ENCODE measurements around the gene AASDHPPT. TPM values are rescaled to one million over a fixed set of nuclear protein-coding genes. Genes with fewer than 3 reads are reported as not detected.

AASDHPPT gene
- total RNA-seq, 1 experiment from 2014 or later, result 63.4 TPM

DNA sequence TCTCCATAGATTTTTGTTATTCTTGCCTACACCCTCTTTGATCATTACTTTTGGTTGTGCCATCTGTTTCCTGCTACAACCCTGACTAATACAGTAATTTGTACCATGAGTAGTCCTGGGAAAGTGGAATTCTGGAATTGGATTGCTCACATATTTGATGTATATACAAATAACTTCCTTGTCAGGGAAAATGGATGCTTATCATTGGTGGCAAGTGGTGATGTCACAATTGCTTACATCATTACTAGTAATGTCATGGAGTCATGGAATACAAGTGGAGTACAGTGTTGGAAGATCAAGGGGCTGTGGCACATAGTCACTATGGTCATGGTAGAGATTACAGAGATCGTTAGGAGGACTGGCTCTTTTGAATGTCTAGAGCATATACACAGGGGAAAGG, 24.4 kb downstream of the AASDHPPT start:
- DNase-seq (ENCODE audit: low read depth, low spot score) (no peak), ATAC-seq (no peak)
- in situ Hi-C loops (cut with HindIII; ENCODE audit: low pct_unique_long_range_greater_than_20kb, low sequenced_read_pairs), result no loop called here

DNA sequence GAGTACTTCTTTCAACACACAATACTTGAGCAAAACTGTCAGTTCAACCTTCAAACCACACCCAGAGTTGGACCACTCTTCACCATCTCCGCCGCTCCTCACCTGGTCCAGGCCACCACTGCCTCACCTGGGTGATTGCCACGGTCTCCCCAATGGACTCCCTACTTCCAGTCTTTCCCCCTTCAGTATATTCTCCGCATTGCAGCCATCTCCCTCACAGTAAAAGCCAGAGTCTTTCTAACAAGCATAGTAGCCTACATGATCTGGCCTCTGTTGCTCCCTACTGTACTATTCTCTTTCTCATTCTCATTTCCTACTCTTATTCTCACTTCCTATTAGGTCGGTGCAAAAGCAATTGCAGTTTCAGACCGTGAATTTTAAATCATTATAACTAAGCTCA, 28.5 kb downstream of the AASDHPPT start:
- DNase-seq (ENCODE audit: low read depth, low spot score), result no peak
- H3K36me3 ChIP-seq (ENCODE audit: control insufficient read depth, insufficient read depth, low read length), result no peaks in the 10 kb centered on the region
- TF ChIP-seq, protein P1, sequence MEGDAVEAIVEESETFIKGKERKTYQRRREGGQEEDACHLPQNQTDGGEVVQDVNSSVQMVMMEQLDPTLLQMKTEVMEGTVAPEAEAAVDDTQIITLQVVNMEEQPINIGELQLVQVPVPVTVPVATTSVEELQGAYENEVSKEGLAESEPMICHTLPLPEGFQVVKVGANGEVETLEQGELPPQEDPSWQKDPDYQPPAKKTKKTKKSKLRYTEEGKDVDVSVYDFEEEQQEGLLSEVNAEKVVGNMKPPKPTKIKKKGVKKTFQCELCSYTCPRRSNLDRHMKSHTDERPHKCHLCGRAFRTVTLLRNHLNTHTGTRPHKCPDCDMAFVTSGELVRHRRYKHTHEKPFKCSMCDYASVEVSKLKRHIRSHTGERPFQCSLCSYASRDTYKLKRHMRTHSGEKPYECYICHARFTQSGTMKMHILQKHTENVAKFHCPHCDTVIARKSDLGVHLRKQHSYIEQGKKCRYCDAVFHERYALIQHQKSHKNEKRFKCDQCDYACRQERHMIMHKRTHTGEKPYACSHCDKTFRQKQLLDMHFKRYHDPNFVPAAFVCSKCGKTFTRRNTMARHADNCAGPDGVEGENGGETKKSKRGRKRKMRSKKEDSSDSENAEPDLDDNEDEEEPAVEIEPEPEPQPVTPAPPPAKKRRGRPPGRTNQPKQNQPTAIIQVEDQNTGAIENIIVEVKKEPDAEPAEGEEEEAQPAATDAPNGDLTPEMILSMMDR (IDR thresholded peaks at IDR 0.05), result no peak
- TF ChIP-seq TCF7L2 (IDR thresholded peaks at IDR 0.05; ENCODE audit: low read depth, low read length) (no peak), POLR2AphosphoS5 (IDR thresholded peaks at IDR 0.05; ENCODE audit: low read depth, low read length) (no peak), SIN3A (IDR thresholded peaks at IDR 0.05; ENCODE audit: borderline replicate concordance, insufficient read depth, low read depth, low read length) (no peak)
- TF ChIP-seq, protein P2, sequence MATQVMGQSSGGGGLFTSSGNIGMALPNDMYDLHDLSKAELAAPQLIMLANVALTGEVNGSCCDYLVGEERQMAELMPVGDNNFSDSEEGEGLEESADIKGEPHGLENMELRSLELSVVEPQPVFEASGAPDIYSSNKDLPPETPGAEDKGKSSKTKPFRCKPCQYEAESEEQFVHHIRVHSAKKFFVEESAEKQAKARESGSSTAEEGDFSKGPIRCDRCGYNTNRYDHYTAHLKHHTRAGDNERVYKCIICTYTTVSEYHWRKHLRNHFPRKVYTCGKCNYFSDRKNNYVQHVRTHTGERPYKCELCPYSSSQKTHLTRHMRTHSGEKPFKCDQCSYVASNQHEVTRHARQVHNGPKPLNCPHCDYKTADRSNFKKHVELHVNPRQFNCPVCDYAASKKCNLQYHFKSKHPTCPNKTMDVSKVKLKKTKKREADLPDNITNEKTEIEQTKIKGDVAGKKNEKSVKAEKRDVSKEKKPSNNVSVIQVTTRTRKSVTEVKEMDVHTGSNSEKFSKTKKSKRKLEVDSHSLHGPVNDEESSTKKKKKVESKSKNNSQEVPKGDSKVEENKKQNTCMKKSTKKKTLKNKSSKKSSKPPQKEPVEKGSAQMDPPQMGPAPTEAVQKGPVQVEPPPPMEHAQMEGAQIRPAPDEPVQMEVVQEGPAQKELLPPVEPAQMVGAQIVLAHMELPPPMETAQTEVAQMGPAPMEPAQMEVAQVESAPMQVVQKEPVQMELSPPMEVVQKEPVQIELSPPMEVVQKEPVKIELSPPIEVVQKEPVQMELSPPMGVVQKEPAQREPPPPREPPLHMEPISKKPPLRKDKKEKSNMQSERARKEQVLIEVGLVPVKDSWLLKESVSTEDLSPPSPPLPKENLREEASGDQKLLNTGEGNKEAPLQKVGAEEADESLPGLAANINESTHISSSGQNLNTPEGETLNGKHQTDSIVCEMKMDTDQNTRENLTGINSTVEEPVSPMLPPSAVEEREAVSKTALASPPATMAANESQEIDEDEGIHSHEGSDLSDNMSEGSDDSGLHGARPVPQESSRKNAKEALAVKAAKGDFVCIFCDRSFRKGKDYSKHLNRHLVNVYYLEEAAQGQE (IDR thresholded peaks at IDR 0.05; ENCODE audit: insufficient read depth in 1 of 2, low read depth in 2 of 2, low read length in 1 of 2), result no peak
- H3K27me3 ChIP-seq (ENCODE audit: control insufficient read depth, insufficient read depth, low read length), result no peaks in the 10 kb centered on the region
- intact Hi-C loops (cut with micrococcal nuclease; ENCODE audit: unreplicated experiment), result no loop called here
- POLR2A ChIA-PET, result no interaction called here
- no peaks in the 10 kb centered on the region for H3K4me1 ChIP-seq (ENCODE audit: control insufficient read depth, insufficient read depth, low read length)
- ATAC-seq, result no peak
- H3K4me3 ChIP-seq (ENCODE audit: low read depth in 2 of 2, low read length in 2 of 2), result no peak overlapping the region
- in situ Hi-C loops (cut with HindIII; ENCODE audit: low pct_unique_long_range_greater_than_20kb, low sequenced_read_pairs), result no loop called here
- H3K9me3 ChIP-seq (ENCODE audit: control insufficient read depth, insufficient read depth, low read depth, low read length), result no peaks in the 10 kb centered on the region
- CTCF ChIA-PET, result no interaction called here
- H3K27ac ChIP-seq (ENCODE audit: low read length), result no peak overlapping the region
- no TSS peak for BruUV-seq (replicated peaks)

More for the DNA sequence above, 24.4 kb downstream of the AASDHPPT start:
- Histone ChIP-seq H3K9me3 (ENCODE audit: control insufficient read depth, insufficient read depth, low read depth, low read length) (no peaks in the 10 kb centered on the region), H3K4me3 (ENCODE audit: low read depth in 2 of 2, low read length in 2 of 2) (no peak overlapping the region), H3K27me3 (ENCODE audit: control insufficient read depth, insufficient read depth, low read length) (no peaks in the 10 kb centered on the region), H3K36me3 (ENCODE audit: control insufficient read depth, insufficient read depth, low read length) (peaks cover 14% of the 10 kb centered on the region), H3K4me1 (ENCODE audit: control insufficient read depth, insufficient read depth, low read length) (no peaks in the 10 kb centered on the region), H3K27ac (ENCODE audit: low read length) (no peak overlapping the region)
- TF ChIP-seq POLR2AphosphoS5 (IDR thresholded peaks at IDR 0.05; ENCODE audit: low read depth, low read length) (no peak), SIN3A (IDR thresholded peaks at IDR 0.05; ENCODE audit: borderline replicate concordance, insufficient read depth, low read depth, low read length) (no peak), TCF7L2 (IDR thresholded peaks at IDR 0.05; ENCODE audit: low read depth, low read length) (no peak)
- TF ChIP-seq, protein P2 (IDR thresholded peaks at IDR 0.05; ENCODE audit: insufficient read depth in 1 of 2, low read depth in 2 of 2, low read length in 1 of 2), result no peak
- TF ChIP-seq, protein P1 (IDR thresholded peaks at IDR 0.05), result no peak
- POLR2A ChIA-PET, result no interaction called here
- no TSS peak for BruUV-seq (replicated peaks)
- intact Hi-C loops (cut with micrococcal nuclease; ENCODE audit: unreplicated experiment), result no loop called here
- CTCF ChIA-PET, result no interaction called here

Data from Panc1 (cell line).